Globus pallidus (tissue), 1 donor: ENCODE measurements around the gene GUCD1.
"Not testable (repeated sequence)": the region's sequence is repeated elsewhere in the genome, so short reads cannot be mapped to it uniquely, and the experiment has no call there.

Experiments
- DNase-seq: peaks from one replicate; pipeline ENCODE4 v3.0.0-alpha.2; 2015; ENCODE audit warnings: low spot score

The GUCD1 gene

DNA sequence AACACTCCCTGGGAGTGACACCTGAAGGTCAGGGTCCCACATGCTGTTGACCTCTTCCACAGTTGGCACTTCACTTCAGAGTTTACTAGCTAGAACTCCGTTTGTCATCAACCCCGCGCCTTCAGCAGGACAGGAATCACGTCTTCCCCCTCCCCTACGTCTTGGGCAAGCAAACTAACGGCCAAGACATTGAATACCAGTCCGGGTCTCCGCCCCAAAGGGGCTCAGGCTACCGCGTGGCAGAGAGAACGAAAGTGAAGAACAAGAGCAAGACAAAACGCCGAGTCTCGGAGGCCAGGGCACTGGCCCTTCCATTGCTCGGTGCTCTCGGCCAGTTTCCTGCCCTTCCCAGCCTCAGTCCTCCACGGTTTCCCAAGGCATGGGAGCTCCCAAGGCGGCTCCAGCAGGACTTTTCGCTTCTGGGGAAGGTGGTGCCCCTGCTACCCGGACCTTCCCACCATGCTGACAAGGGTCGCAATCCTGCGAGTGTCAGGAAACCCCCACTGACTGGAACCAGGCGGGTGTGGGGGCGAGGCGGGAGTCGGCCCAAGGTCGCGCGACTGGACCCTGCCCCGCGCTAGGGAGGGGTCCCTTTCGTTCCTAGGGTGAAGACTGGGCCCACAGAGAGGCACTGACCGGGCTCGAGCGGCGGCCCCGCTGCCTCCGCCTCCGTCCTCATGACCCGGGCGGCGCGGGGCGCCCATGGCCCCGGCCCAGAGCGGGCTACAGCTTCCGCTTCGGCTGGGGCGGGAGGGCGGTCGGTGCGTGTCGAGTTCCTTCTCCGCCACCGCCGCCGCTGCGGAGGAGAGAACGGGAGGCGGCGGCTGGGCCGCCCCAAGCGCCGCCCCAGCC is at the start of gene GUCD1:
Gene GUCD1, minus strand, starts transcription at position 826 of the 852 bp plus-strand sequence. Its CDS starts 147 bp downstream, at position 679.
- DNase-seq: no peak

DNA sequence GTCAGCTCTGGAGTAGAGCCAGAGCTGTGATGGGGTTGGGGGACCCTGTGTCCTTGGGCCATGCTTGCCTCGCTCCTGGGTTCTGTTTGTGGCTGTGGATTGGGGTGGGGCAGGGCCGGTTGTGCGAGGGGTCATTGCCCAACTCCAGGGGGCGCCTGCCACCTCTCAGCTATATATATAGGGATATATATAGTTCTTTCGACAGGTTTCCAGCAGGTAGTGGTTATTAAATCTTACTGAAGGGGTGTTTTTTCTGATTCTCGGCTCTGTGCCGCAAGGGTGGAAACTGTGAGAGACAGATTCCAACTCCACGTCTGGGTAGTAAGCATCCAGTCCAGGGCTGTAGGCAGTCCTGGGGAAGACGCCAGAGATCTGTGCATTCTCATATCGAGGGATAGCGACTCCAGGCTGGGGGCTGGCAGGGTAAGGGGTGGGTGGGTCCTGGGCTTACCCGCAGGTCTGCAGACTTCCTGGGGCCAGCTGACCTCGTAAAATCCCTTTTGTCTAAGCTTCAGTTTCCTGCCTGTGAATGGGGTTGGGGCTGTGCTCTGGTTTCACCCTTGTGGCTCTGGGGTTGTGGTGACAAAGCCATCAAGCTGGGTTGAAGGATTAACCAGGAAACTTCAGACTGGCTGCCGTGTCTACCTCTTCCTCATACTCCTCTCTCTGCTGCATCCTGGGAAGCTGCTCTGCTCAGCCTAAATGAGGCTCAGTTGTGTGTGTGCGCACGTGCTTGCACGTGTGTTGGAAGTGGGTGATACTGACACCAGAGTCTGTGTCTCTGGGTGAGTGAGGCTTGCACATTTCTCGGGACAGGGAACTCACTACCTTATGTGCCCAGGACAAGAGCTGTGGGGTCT is 49.1 kb upstream of the GUCD1 start:
- DNase-seq: not testable (repeated sequence)

DNA sequence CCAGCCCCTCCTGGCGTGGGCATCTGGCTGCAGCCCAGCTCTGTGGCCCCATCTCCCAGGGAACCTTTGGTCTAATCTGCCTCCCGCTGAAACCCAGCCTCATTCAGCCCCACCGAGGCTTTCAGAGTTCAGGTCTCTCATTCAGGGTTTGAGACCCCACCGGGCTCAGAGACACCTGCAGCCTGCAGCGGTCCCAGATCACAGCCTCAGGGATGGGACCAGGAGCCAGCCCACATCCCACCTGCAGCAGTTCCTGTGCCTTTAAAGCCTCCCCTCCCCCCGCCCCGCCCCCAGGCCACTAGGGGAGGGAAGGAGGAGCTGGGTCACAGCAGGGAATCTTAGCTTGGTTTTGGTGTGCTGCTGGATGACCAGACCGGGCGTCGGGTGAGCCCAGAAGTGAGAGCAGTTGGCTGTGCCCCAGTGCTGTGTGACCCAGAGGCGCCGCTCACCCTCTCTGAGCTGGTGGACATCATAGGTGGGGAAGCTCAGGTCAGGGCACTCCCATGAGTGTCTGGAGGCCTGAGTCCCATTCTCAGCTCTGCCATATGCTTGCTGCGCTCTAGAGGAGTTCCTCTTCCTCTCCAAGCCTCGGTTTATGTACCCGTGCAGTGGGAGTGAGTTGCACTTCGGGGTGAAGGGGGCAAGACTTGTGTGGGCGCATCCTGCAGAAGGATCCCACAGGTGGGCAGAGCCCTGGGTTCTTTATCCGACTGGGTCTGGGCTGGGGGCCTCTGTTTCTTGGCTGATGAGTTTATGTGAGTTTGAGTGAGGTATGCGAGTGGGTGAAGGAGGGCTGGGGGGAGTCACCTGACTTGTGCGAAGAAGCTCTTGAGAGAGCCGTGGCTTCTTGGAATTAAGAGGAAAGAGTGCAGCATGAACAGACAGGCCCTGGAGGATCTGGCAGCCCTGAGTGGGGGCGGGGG is 48.2 kb upstream of the GUCD1 start, which contains the start of gene GGT1:
Gene GGT1, plus strand, starts transcription at position 347 of the 923 bp plus-strand sequence. CDS start 7,889 bp downstream, outside the sequence.
- DNase-seq: not testable (repeated sequence)

DNA sequence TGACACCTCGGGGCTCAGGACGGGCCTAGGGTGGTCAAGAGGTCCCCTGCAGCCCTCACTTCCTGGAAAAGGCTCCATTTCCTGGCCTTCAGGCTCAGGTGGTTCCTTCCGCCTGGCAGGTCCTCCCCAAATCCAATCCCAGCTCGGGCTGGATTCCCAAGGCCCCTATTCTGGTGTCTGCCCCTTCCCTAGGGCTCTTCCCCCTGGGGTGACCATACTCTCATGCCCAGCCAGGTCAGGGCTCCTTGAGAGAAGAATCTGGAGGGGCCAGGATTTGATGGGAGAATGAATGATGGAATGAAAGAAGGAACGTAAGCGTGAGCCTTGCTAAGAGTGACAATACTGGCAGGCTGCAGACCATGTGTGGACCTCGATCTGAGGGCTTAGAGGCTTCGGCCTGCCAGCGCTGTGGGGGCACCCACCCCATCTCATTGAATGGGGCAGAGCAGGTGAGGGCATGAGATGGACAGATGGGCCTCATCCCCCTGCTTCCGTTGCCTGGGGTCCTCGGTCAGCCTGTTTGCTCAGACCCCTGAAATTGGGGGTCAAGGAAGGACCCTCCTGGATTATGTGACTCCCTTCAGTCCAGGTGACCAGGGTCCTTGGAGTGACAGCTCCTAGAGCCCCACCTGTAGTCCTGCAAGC is 47.3 kb upstream of the GUCD1 start:
- not testable (repeated sequence) for DNase-seq

DNA sequence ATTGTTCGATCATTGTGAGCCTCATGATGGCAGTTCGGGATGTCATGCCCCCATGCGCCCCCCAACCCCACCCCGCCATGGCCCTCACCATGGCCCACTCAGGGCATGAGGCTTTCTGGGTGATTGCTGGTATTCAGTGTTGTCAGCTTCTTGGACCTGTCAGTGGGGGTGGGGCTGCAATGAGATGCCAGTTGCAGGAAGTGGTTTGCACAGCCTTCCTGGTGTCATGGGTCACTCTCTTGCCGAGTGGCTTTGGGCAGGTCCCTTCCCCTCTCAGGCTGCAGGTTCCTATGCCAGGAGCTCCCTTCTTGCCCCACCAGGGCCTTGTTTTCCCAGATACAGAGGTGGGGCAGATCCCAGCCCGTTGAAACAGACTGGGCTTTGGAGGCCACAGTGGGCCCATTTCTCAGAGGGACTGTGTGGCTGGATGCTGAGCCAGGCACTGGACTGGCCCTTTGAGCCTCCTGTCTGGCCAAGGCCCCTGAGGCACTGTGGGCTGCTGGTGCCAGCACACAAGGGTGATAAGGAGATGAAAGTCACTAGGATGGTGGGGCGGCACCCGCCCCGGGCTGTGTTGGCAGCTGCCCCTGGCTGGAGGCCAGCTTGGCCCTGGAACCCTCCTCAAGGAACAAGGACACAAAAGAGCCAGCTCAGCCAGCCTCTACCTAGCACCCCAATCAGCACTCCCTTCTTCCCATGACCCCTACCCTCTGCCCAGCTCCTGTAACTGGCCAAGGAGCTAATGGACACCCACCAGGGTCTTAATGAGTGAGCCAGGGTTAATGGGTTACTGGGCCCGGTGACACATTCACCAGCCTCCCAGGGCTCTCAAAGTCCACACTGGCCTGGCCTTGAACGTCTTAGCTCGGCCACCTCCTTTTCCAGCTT is 46.5 kb upstream of the GUCD1 start:
- no peak for DNase-seq

DNA sequence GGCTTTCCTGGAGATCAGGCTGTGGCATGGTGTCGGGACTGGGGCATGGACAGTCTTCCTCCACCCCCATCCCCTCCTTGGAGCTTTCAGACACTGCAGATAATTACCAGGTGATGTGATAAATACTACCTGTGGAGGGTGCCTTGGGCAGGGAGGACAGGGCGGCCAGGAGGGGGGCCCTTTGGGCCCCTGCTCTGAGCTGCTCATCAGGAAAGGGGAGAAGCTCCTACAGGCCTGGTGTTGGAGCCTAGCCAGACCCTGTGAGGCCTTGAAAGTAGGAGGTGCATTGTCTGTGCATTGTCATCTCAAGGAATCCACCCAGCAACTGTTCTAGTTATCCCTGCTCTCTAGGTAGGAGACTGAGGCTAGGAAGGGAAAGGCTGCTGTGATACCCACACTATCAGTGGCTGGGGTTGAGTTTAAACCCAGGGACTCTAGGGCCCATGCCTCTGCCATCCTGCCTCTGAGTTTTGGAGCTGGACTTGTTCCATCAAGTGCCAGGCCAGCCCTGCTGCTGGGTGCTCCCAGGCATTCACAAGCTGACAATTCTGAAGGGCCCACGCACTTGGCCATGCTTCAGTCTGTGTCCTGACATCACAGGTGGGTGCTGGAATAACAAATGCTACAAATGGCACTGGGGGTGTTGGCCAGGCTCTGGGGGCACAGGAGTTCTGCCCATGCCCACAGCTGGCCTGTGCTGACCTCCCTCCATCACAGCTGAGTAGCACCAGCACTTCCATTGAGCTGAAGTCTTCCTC is 45.2 kb upstream of the GUCD1 start:
- not testable (repeated sequence) for DNase-seq

DNA sequence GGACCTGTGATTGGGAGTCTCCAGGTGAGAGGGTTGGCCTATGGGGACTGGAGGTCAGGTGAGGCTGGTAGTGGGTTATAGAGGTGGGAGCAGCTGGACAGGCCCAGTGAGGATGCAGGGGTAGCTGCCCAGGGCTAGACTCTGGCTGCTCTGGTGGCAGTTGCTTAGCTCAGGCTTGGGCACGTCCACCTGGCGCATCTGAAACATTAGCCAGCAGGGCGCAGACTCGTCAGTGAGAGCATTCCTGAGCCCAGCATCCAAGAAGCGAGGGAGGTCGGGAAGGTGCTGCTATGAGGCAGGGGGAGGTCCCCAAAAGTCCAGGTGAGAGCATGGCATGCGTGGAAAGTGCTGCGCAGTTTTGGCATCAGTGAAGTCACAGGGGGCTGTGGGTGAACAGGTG is 44.6 kb upstream of the GUCD1 start:
- DNase-seq: no peak

DNA sequence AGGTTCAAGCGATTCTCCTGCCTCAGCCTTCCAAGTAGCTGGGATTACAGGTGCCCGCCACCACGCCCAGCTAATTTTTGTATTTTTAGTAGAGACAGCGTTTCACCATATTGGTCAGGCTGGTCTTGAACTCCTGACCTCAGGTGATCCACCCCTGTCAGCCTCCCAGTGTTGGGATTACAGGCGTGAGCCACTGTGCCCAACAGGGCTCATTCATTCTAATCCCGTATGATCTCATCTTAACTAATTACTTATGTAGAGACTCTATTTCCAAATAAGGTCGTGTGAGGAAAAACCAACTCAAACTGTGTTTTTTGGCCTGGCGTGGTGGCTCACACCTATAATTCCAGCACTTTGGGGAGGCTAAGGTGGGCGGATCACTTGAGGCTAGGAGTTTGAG is 42.1 kb upstream of the GUCD1 start:
- DNase-seq: not testable (repeated sequence)

DNA sequence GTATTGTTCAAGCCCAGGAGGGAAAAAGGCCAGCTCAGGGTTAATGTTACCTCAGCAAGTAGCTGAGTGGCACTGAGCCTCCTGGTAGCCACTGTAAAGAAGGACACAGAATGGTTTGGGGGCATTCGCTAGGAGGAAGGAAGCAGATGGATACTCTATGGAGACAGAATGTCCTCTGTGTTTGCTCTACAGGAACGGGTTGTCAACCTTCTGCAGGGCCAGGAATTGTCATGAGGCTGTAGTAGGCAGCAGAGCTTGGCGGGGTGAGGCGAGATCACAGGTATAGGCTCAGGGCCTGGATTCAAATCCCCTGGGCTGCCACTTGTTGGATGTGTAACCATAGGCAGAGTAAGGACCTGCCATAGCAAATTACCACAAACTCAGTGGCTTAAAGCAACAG is 40.9 kb upstream of the GUCD1 start:
- no peak for DNase-seq

DNA sequence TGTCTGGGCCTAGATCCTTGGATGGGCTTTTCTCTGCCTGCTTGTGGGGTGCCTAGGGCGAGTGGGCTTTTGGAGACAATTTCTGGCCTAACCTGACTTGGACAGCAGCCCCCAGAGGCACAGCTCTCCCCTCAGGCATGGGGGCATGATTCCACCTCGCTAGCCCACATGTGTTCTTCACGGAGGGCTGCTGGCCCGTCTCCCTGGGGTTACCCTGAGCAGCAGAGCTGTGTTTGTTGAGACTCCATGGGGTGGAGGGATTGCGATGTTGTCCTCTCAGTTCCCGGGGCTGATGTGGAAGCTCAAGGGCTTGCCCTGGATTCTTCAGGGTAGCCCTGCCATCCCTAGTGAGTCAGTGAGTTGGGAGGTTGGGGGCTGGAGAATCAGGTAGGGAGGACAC is 40.3 kb upstream of the GUCD1 start:
- no peak for DNase-seq

DNA sequence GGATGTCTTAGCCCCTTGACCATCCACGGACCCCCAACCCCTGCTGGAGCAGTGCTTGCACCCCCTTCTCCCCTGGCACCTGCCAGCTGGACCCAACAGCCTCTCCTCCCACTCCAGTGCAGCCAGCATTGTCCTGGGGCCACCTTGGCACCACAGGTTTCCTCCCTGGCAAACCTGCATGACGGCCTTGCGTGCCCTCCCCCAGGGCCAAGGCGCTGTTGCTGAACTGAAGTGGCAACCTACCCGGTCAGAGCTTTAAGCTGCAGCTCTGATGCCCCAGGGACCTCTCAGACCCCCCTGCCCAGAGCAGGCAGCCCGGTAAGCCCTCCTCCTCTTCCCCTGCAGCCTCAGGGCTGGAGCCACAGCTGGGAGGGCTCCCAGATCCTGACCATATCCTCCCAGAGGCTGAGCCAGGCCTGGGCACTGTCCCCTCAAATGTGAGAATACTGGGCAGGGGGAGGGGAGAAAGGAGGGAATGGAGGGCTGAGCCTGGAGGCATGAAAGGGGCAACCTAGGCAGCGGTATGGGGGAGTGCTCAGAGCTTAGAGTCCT is 39.7 kb upstream of the GUCD1 start:
- no peak for DNase-seq

DNA sequence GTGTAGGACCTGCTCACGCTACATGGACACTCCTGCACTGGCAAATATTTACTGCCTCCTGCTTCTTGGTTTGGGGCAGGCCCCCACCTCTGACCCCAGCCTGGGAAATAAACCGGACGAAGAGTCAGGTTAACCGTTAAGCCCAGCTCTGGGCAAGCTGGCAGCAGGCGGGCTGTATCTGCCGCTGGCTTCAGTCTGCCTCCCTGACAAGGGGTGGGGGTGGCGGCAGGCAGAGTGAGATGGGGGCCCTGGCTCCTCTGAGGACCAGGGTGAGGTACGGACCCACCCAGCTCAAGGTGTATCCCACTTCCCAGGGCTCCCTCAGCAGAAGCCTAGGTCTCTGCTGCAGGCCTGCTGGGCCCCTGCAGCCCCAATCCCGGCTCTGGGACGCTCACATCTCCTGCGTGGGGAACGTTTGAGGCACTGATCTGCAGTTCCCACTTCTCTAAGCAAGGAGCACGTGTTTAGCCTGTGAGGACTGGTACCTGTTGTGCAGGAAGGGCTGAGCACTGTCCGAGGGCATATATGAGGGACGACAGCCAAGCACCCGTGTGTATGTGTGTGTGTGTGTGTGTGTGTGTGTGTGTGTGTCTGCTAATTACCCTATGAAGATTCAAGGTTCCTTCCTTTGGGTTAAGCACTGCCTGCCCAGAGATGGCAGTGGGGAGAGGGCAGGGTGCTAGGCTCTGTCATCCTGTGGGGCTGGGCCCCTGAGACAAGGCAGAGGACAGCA is 39.1 kb upstream of the GUCD1 start:
- DNase-seq: no peak

DNA sequence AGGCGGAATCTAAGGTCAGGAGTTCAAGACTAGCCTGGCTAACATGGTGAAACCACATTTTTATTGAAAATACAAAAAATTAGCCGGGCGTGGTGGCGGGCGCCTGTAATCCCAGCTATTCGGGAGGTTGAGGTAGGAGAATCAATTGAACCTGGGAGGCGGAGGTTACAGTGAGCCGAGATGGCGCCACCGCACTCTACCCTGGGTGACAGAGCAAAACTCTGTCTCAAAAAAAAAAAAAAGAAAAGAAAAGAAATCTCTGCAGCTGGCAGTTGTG is 38.6 kb upstream of the GUCD1 start:
- not testable (repeated sequence) for DNase-seq

DNA sequence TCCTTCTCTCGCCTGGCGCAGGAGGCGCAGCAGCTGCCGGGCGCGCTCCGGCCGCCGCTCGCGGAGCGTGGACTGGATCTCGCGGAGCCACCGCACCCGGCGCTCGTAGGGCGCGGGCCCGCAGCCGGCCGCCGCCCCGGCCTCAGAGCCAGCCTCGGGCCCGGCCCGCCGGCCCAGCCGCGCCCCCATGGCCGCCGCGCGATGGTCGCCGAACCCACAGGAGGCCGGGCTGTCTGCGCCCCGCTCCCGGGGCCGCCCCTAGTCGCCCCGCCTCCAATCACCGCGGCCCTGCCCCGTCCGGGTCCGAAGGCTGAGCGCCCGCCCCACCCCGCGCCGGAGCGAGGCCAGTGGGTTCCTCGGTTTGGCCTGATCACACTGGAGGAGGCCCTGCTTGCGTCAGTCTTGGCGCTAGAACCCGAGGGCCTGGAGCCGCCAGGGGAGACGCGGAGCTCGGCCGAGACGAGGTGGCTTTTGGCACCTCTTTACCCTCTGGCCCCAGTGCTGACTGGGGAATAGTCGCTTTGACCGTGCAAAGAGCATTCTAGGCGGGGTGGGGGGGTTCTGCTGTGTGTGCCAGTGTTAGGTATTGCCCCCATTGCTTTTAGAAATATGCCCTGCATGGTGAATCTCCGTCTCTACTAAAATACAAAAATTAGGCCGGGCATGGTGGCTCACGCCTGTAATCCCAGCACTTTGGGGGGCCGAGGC is 38.1 kb upstream of the GUCD1 start, which contains the start of gene LRRC75B:
Gene LRRC75B, minus strand, starts transcription at position 223 of the 708 bp plus-strand sequence. Its CDS starts 34 bp downstream, at position 189.
- DNase-seq: peak; percentile 73

DNA sequence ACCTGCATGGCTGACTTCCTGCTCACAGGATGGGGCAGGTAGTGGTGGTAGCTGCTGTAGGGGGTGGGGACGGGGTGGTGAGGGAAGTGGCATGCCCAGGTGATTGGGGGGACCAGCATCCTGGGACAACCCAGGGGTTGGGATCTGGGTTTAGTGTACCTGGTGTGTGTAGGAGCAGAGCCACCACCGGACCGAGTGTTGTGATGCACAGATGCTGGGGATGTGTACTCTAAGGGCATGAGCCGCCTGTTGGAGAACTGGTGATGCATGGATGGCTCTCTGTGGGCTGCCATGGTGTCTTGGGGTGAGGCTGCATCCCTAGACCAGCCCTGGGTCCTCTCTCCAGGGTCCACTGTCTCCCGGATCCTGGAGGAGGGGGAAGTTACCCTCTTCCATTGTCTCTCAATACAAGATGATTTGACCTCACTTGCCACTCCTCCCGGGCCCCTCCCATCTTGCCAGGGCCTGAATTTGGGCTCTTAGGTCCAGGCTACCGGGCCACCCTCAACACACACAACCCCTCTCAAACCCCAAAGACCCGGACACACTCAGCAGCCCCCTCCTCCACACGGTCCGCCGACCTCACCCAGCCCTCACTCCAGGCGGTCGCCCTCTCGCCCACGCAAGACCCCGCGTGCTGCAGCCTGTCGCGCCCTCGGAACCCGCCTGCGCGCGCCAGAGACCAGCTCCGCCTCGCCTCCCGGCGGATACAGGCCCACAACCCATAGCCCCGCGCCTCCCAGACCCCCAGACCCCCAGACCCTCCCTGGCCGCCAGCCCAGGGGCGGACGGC is 37.3 kb upstream of the GUCD1 start:
- peak; percentile 26 for DNase-seq

DNA sequence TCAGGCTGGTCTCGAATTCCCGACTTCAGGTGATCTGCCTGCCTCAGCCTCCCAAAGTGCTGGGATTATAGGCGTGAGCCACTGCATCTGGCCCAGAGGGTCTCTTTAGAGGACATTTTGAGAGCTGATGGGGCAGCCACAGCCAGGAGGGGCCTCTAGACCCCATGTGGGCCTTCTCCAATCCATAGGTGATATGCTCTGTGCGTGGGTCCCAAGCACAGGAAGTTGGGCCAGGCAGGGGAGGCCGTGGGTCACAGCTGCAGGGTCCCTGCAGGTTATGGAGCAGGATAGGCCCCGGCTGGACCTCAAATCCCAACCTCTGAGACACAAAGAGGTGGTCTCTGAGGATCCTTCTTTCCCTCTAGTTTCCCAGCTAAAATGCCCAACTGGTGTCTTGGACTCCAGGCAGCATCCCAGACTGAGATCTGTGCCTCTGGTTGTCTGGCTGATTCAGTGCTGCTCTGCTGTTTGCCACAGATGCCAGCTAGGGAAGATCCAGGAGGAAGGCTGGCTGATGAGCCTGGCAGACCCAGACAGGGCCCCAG is 36.4 kb upstream of the GUCD1 start:
- DNase-seq: no peak
